SK-N-SH (cell line): ENCODE results near the gene SLC26A8. TPM values are rescaled to one million over a fixed set of nuclear protein-coding genes. Genes with fewer than 3 reads are reported as not detected.

Experiments used
- CTCF ChIA-PET: fragments of 300-600, 350-600 bp; formaldehyde crosslinking; extraction: SDS; loops from one replicate; lab custom pipeline; 2021; lab: Yijun Ruan, JAX
- POLR2A ChIA-PET: fragments of 350-600 bp; sonication (Branson Sonifier 250); formaldehyde crosslinking; extraction: SDS; loops from one replicate; lab custom pipeline; 2020; ENCODE audit warnings: antibody characterized with exemption, inconsistent platforms; lab: Yijun Ruan, JAX
- DNase-seq: peaks from one replicate; pipeline ENCODE4 v3.0.0; 2012
- H2AFZ ChIP-seq: fragments of 200-600 bp; sonication (generic); 2 replicates; pipeline ENCODE4 v1.8.1; 2016; ENCODE audit warnings: antibody characterized with exemption, mild to moderate bottlenecking, low read depth
- H3F3A ChIP-seq: fragments of 200-600 bp; sonication (generic); replicated peaks from 2 replicates; pipeline ENCODE3; 2016; ENCODE audit warnings: antibody characterized with exemption, mild to moderate bottlenecking; ENCODE audit not compliant: insufficient read depth
- H3K27ac ChIP-seq, 2 experiments: fragments of 200-500 bp in 1 of 2; fragments of 200-600 bp in 1 of 2; sonication (Bioruptor generic) in 1 of 2; sonication (generic), shearing (Covaris generic) in 1 of 2; 2 replicates each; pipeline versions ENCODE4 v1.5.1 to v1.6.1; 2014 to 2016; ENCODE audit warnings: low read depth in 2 of 2, inconsistent platforms in 1 of 2, low read length in 1 of 2, mild to moderate bottlenecking in 1 of 2, mixed read lengths in 1 of 2
- H3K27me3 ChIP-seq: fragments of 200-600 bp; sonication (generic), shearing (Covaris generic); 2 replicates; pipeline ENCODE4 v1.6.1; 2016; ENCODE audit warnings: mixed run types; ENCODE audit not compliant: insufficient read depth
- H3K36me3 ChIP-seq, 2 experiments: fragments of 200-500 bp in 1 of 2; fragments of 200-600 bp in 1 of 2; sonication (Bioruptor generic) in 1 of 2; sonication (generic) in 1 of 2; replicated peaks in 1 of 2; 2 replicates each; pipeline versions ENCODE3 to v1.5.1; 2014 to 2016; ENCODE audit warnings: low read length in 1 of 2, mild to moderate bottlenecking in 1 of 2; ENCODE audit not compliant: insufficient read depth in 2 of 2, control insufficient read depth in 1 of 2
- H3K4me1 ChIP-seq, 2 experiments: fragments of 200-500 bp in 1 of 2; fragments of 200-600 bp in 1 of 2; sonication (Bioruptor generic) in 1 of 2; sonication (generic), shearing (Covaris generic) in 1 of 2; 2 replicates each; pipeline versions ENCODE4 v1.5.1 to v1.6.1; 2014 to 2016; ENCODE audit warnings: low read depth in 1 of 2, low read length in 1 of 2, mixed run types in 1 of 2; ENCODE audit not compliant: insufficient read depth in 2 of 2, control insufficient read depth in 1 of 2
- H3K4me2 ChIP-seq: fragments of 200-600 bp; sonication (generic), shearing (Covaris generic); 2 replicates; pipeline ENCODE4 v1.6.1; 2017; ENCODE audit warnings: mixed run types
- H3K4me3 ChIP-seq, 2 experiments: fragments of 200-500 bp in 1 of 2; fragments of 200-600 bp in 1 of 2; sonication (Bioruptor generic) in 1 of 2; sonication (generic), shearing (Covaris generic) in 1 of 2; 2 replicates each; pipeline versions ENCODE4 v1.5.1 to v1.8.1; 2014 to 2016; ENCODE audit warnings: low read depth in 2 of 2, inconsistent platforms in 1 of 2, low read length in 1 of 2, mild to moderate bottlenecking in 1 of 2, mixed read lengths in 1 of 2, moderate library complexity in 1 of 2
- H3K79me2 ChIP-seq: fragments of 200-600 bp; sonication (generic); 2 replicates; pipeline ENCODE4 v1.8.1; 2017; ENCODE audit warnings: mild to moderate bottlenecking; ENCODE audit not compliant: insufficient read depth
- H3K9ac ChIP-seq: fragments of 200-600 bp; sonication (generic); 2 replicates; pipeline ENCODE4 v1.6.1; 2017; ENCODE audit warnings: mixed run types
- H3K9me2 ChIP-seq: fragments of 200-600 bp; sonication (generic); 2 replicates; pipeline ENCODE4 v1.6.1; 2017; ENCODE audit warnings: mixed run types
- H3K9me3 ChIP-seq: fragments of 200-600 bp; sonication (generic); 2 replicates; pipeline ENCODE4 v1.6.1; 2017; ENCODE audit warnings: mixed run types, mild to moderate bottlenecking, moderate library complexity
- H4K20me1 ChIP-seq: fragments of 200-600 bp; sonication (generic); 2 replicates; pipeline ENCODE4 v1.6.1; 2017; ENCODE audit warnings: mild to moderate bottlenecking, mixed run types; ENCODE audit not compliant: insufficient read depth
- EP300 ChIP-seq, 2 experiments: IDR thresholded peaks; 2 replicates each; pipeline versions ENCODE4 v1.4.0 to v1.6.1; 2012; ENCODE audit warnings: borderline replicate concordance in 1 of 2, low read depth in 1 of 2, low read length in 1 of 2
- EZH2phosphoT487 ChIP-seq: fragments of 200-600 bp; sonication (generic); IDR thresholded peaks from 2 replicates; pipeline ENCODE4 v1.6.1; 2017; ENCODE audit warnings: low read depth, mixed run types, mild to moderate bottlenecking, antibody characterized with exemption, moderate library complexity, borderline replicate concordance
- FOSL2 ChIP-seq: IDR thresholded peaks from 2 replicates; pipeline ENCODE4 v1.4.0; 2012; ENCODE audit warnings: low read depth, mild to moderate bottlenecking, moderate library complexity, borderline replicate concordance
- FOXJ3 ChIP-seq: sonication (generic); formaldehyde crosslinking; IDR thresholded peaks from 2 replicates; pipeline ENCODE4 v1.5.1; 2020; ENCODE audit warnings: mild to moderate bottlenecking, missing genetic modification reagents
- FOXM1 ChIP-seq: IDR thresholded peaks from 2 replicates; pipeline ENCODE4 v1.4.0; 2012; ENCODE audit warnings: low read depth, mild to moderate bottlenecking
- IRF3 ChIP-seq: fragments of 150-350 bp; IDR thresholded peaks from 2 replicates; pipeline ENCODE4 v1.6.1; 2016; ENCODE audit warnings: mild to moderate bottlenecking, low read depth, low read length
- NFIC ChIP-seq: IDR thresholded peaks from 2 replicates; pipeline ENCODE4 v1.4.0; 2012; ENCODE audit warnings: borderline replicate concordance
- POLR2AphosphoS5 ChIP-seq: IDR thresholded peaks from 2 replicates; pipeline ENCODE4 v1.6.1; 2012; ENCODE audit warnings: low read depth, low read length
- TCF12 ChIP-seq: IDR thresholded peaks from 2 replicates; pipeline ENCODE4 v1.4.0; 2012
- TEAD4 ChIP-seq: IDR thresholded peaks from 2 replicates; pipeline ENCODE4 v1.4.0; 2012; ENCODE audit warnings: mild to moderate bottlenecking, borderline replicate concordance; ENCODE audit not compliant: insufficient read depth
- USF1 ChIP-seq: IDR thresholded peaks from 2 replicates; pipeline ENCODE4 v1.4.0; 2012; ENCODE audit warnings: low read depth, borderline replicate concordance
- USF2 ChIP-seq: fragments of 150-350 bp; IDR thresholded peaks from 2 replicates; pipeline ENCODE4 v1.6.1; 2017; ENCODE audit warnings: antibody characterized with exemption, low read length, low read depth, borderline replicate concordance
- WGBS: methylation state at CpG from one replicate; pipeline ENCODE4 v1.1.6; 2017; ENCODE audit warnings: low lambda C conversion rate; 5-methylcytosine and 5-hydroxymethylcytosine counted together
- polyA plus RNA-seq, 3 experiments: library from polyadenylated mRNA; depleted of rRNA; stranded (reverse); fragments of >200 nt; gene quantifications; 2 replicates each; pipeline ENCODE4 v1.2.3, GENCODE V29; 2012
- TF ChIP-seq, protein P1 (sequence below): IDR thresholded peaks from 2 replicates; pipeline ENCODE4 v1.4.0; 2012; ENCODE audit warnings: low read depth
- TF ChIP-seq, protein P2 (sequence below): fragments of 200-600 bp; sonication (generic); IDR thresholded peaks from 2 replicates; pipeline ENCODE4 v1.6.1; 2017; ENCODE audit warnings: antibody characterized with exemption, mild to moderate bottlenecking, moderate library complexity
- TF ChIP-seq, protein P3 (sequence below): IDR thresholded peaks from 2 replicates; pipeline ENCODE4 v1.6.1; 2012; ENCODE audit warnings: mild to moderate bottlenecking, low read depth, low read length, moderate library complexity

The SLC26A8 gene
- polyA plus RNA-seq, 1 of the 3 experiments (the other 2 are of a cell fraction) = not detected

DNA sequence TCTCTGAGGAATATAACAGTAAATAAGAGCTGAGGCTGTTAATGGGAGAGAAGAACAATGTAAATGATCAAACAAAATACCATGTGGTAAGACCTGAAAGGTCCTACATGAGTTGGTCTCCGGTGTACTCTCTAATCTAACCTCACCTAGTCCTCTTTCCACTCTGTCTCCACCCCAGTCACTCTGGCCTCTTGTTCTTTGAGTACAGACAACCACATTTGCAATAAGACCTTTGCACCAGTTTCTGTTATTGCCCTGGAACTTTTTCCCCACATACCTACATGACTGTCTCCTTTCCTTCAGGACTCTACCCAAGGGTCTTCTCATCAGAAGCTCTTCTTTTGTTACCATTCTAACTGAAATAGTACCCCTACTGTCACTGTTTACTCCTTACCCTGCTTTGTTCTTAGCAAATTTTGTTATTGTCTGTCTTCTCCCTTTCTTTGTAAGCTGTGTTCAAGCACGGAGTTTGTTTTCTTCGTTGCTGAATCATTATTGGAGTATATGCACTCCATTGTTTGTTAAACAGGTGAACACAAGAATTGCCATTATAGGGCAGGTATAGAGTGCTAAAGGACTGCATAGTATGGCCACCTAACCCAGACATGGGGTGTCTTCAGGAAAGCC lies 40.4 kb upstream of the SLC26A8 start (continued):
- no peak for TF ChIP-seq EP300 (IDR thresholded peaks at IDR 0.05; ENCODE audit: borderline replicate concordance in 1 of 2, low read depth in 1 of 2, low read length in 1 of 2)
- TF ChIP-seq, all 33 proteins: peak for 0

- Histone ChIP-seq H3K9ac (no peak overlapping the region), H3K4me2 (no peak overlapping the region), H3K9me3 (no peaks in the 10 kb centered on the region), H3K4me3 (no peak overlapping the region), H3K4me1 (peaks cover 9 to 22% of the 10 kb centered on the region in 2 experiments; a peak in 3 of 4 replicates), H2AFZ (no peak overlapping the region), H3K36me3 (peaks cover 9 to 18% of the 10 kb centered on the region in 2 experiments), H3K9me2 (no peaks in the 10 kb centered on the region), H3K79me2 (peaks cover 69% of the 10 kb centered on the region), H4K20me1 (peaks cover 49% of the 10 kb centered on the region), H3K27ac (no peak overlapping the region), H3F3A (peaks cover 4% of the 10 kb centered on the region), H3K27me3 (no peaks in the 10 kb centered on the region)
- no peak for DNase-seq
- WGBS = 100% methylated on average over 4 of the region's 4 CpGs
- no peak for TF ChIP-seq TCF12
- no peak for TF ChIP-seq USF2
- no peak for TF ChIP-seq TEAD4
- no peak for TF ChIP-seq FOSL2
- TF ChIP-seq, protein P1, sequence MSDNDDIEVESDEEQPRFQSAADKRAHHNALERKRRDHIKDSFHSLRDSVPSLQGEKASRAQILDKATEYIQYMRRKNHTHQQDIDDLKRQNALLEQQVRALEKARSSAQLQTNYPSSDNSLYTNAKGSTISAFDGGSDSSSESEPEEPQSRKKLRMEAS = no peak
- TF ChIP-seq, protein P2, sequence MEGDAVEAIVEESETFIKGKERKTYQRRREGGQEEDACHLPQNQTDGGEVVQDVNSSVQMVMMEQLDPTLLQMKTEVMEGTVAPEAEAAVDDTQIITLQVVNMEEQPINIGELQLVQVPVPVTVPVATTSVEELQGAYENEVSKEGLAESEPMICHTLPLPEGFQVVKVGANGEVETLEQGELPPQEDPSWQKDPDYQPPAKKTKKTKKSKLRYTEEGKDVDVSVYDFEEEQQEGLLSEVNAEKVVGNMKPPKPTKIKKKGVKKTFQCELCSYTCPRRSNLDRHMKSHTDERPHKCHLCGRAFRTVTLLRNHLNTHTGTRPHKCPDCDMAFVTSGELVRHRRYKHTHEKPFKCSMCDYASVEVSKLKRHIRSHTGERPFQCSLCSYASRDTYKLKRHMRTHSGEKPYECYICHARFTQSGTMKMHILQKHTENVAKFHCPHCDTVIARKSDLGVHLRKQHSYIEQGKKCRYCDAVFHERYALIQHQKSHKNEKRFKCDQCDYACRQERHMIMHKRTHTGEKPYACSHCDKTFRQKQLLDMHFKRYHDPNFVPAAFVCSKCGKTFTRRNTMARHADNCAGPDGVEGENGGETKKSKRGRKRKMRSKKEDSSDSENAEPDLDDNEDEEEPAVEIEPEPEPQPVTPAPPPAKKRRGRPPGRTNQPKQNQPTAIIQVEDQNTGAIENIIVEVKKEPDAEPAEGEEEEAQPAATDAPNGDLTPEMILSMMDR = no peak
- TF ChIP-seq FOXM1 = no peak
- no peak for TF ChIP-seq POLR2AphosphoS5
- TF ChIP-seq, protein P3, sequence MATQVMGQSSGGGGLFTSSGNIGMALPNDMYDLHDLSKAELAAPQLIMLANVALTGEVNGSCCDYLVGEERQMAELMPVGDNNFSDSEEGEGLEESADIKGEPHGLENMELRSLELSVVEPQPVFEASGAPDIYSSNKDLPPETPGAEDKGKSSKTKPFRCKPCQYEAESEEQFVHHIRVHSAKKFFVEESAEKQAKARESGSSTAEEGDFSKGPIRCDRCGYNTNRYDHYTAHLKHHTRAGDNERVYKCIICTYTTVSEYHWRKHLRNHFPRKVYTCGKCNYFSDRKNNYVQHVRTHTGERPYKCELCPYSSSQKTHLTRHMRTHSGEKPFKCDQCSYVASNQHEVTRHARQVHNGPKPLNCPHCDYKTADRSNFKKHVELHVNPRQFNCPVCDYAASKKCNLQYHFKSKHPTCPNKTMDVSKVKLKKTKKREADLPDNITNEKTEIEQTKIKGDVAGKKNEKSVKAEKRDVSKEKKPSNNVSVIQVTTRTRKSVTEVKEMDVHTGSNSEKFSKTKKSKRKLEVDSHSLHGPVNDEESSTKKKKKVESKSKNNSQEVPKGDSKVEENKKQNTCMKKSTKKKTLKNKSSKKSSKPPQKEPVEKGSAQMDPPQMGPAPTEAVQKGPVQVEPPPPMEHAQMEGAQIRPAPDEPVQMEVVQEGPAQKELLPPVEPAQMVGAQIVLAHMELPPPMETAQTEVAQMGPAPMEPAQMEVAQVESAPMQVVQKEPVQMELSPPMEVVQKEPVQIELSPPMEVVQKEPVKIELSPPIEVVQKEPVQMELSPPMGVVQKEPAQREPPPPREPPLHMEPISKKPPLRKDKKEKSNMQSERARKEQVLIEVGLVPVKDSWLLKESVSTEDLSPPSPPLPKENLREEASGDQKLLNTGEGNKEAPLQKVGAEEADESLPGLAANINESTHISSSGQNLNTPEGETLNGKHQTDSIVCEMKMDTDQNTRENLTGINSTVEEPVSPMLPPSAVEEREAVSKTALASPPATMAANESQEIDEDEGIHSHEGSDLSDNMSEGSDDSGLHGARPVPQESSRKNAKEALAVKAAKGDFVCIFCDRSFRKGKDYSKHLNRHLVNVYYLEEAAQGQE = no peak
- no peak for TF ChIP-seq NFIC
- TF ChIP-seq EZH2phosphoT487 = no peak
- no peak for TF ChIP-seq IRF3
- TF ChIP-seq EP300 (IDR thresholded peaks at IDR 0.05; ENCODE audit: borderline replicate concordance in 1 of 2, low read depth in 1 of 2, low read length in 1 of 2) = no peak
- TF ChIP-seq FOXJ3 (CRISPR knock-in tag) = no peak
- no peak for TF ChIP-seq USF1
- POLR2A ChIA-PET = no interaction called here
- CTCF ChIA-PET = interaction anchor here (1.0 to 4.2 kb wide), 3 partner anchors 32 to 37 kb away, joined by 3 to 21 read pairs (median 3); no protein-coding TSS in a partner anchor
Observed at GRCh38 chr6:36063318-36064060, 39.0 kb upstream of the SLC26A8 start.
